IMR-90 (cell line): ENCODE results near the gene DIP2A. TPM values are rescaled to one million over a fixed set of nuclear protein-coding genes. Genes with fewer than 3 reads are reported as not detected.

Experiments used
- ATAC-seq: fragments of 200-7000 bp; cut with Tn5 transposase; 2 replicates; pipeline ENCODE4 v1.9.1; 2020; ENCODE audit warnings: low read depth, mild to moderate bottlenecking, moderate library complexity
- BruUV-seq: library from RNA; stranded (reverse); fragments of 400-500 nt; replicated peaks from 2 replicates; lab custom pipeline; 2021; lab: Mats Ljungman, UMichigan
- CTCF ChIA-PET: fragments of 300-600 bp; formaldehyde crosslinking; extraction: SDS; loops from one replicate; lab custom pipeline; 2021; ENCODE audit warnings: antibody characterized with exemption; lab: Yijun Ruan, JAX
- POLR2A ChIA-PET: fragments of 300-600 bp; sonication (Branson Sonifier 250); formaldehyde crosslinking; loops from one replicate; lab custom pipeline; 2022; ENCODE audit warnings: antibody characterized with exemption; ENCODE audit not compliant: unreplicated experiment; lab: Charles Lee
- DNase-seq: peaks from one replicate; pipeline ENCODE4 v3.0.0; 2013
- H2AFZ ChIP-seq: replicated peaks from 2 replicates; pipeline ENCODE3; 2013; ENCODE audit warnings: low read length, mild to moderate bottlenecking; ENCODE audit not compliant: poor library complexity
- H2AK5ac ChIP-seq: 2 replicates; pipeline ENCODE4 v1.6.1; 2013; ENCODE audit warnings: low read depth, low read length, inconsistent platforms
- H2AK9ac ChIP-seq: replicated peaks from 2 replicates; pipeline ENCODE3; 2013; ENCODE audit warnings: mild to moderate bottlenecking, low read depth, low read length, moderate library complexity; ENCODE audit not compliant: poor library complexity
- H2BK120ac ChIP-seq: 2 replicates; pipeline ENCODE4 v1.6.1; 2013; ENCODE audit warnings: low read depth, low read length, inconsistent platforms
- H2BK15ac ChIP-seq: 3 replicates; pipeline ENCODE4 v1.6.1; 2013; ENCODE audit warnings: low read depth, low read length, inconsistent platforms
- H2BK20ac ChIP-seq: 2 replicates; pipeline ENCODE4 v1.6.1; 2013; ENCODE audit warnings: low read depth, mild to moderate bottlenecking, inconsistent platforms, low read length, moderate library complexity
- H2BK5ac ChIP-seq: 2 replicates; pipeline ENCODE4 v1.6.1; 2013; ENCODE audit warnings: mild to moderate bottlenecking, low read depth, low read length, inconsistent platforms; ENCODE audit not compliant: poor library complexity, severe bottlenecking
- H3K14ac ChIP-seq: replicated peaks from 2 replicates; pipeline ENCODE4 v1.6.1; 2013; ENCODE audit warnings: low read depth, low read length, inconsistent platforms
- H3K18ac ChIP-seq: 2 replicates; pipeline ENCODE4 v1.6.1; 2013; ENCODE audit warnings: low read depth, low read length, control low read depth
- H3K23ac ChIP-seq: 2 replicates; pipeline ENCODE4 v1.6.1; 2013; ENCODE audit warnings: low read depth, low read length, inconsistent platforms
- H3K27ac ChIP-seq: 2 replicates; pipeline ENCODE4 v1.5.1; 2013; ENCODE audit warnings: mild to moderate bottlenecking, control low read depth, low read length; ENCODE audit not compliant: insufficient read depth
- H3K27me3 ChIP-seq: 2 replicates; pipeline ENCODE4 v1.6.1; 2013; ENCODE audit warnings: low read length; ENCODE audit not compliant: control insufficient read depth, insufficient read depth
- H3K36me3 ChIP-seq: 2 replicates; pipeline ENCODE4 v1.6.1; 2013; ENCODE audit warnings: low read length, mixed read lengths; ENCODE audit not compliant: control insufficient read depth, insufficient read depth
- H3K4ac ChIP-seq: 2 replicates; pipeline ENCODE4 v1.6.1; 2013; ENCODE audit warnings: low read depth, low read length, inconsistent platforms
- H3K4me1 ChIP-seq: 2 replicates; pipeline ENCODE4 v1.6.1; 2013; ENCODE audit warnings: low read length, mixed read lengths; ENCODE audit not compliant: control insufficient read depth, insufficient read depth
- H3K4me2 ChIP-seq: 2 replicates; pipeline ENCODE4 v1.6.1; 2013; ENCODE audit warnings: low read depth, mild to moderate bottlenecking, control low read depth, low read length, moderate library complexity
- H3K4me3 ChIP-seq: 2 replicates; pipeline ENCODE4 v1.5.1; 2013; ENCODE audit warnings: low read depth, mild to moderate bottlenecking, control low read depth, low read length, moderate library complexity; ENCODE audit not compliant: insufficient read depth
- H3K56ac ChIP-seq: 2 replicates; pipeline ENCODE4 v1.6.1; 2013; ENCODE audit warnings: low read length, inconsistent platforms; ENCODE audit not compliant: insufficient read depth; ENCODE audit errors: extremely low read depth
- H3K79me1 ChIP-seq, 2 experiments: 2 replicates each; pipeline ENCODE4 v1.6.1; 2013; ENCODE audit warnings: low read length in 2 of 2, inconsistent platforms in 1 of 2, low read depth in 1 of 2
- H3K9ac ChIP-seq: 2 replicates; pipeline ENCODE4 v1.6.1; 2013; ENCODE audit warnings: low read depth, low read length, control low read depth
- H3K9me1 ChIP-seq: 2 replicates; pipeline ENCODE4 v1.6.1; 2013; ENCODE audit warnings: low read length, inconsistent platforms; ENCODE audit not compliant: insufficient read depth
- H3K9me3 ChIP-seq: 2 replicates; pipeline ENCODE4 v1.6.1; 2013; ENCODE audit warnings: low read length; ENCODE audit not compliant: control insufficient read depth, insufficient read depth
- H4K20me1 ChIP-seq: 2 replicates; pipeline ENCODE4 v1.6.1; 2013; ENCODE audit warnings: low read length, inconsistent platforms; ENCODE audit not compliant: insufficient read depth
- H4K5ac ChIP-seq: 2 replicates; pipeline ENCODE4 v1.6.1; 2013; ENCODE audit warnings: mild to moderate bottlenecking, low read depth, low read length, control low read depth
- H4K8ac ChIP-seq, 2 experiments: 2 replicates each; pipeline ENCODE4 v1.6.1; 2013; ENCODE audit warnings: low read depth in 2 of 2, low read length in 2 of 2, control low read depth in 1 of 2, inconsistent platforms in 1 of 2
- H4K91ac ChIP-seq: 2 replicates; pipeline ENCODE4 v1.6.1; 2013; ENCODE audit warnings: low read depth, low read length, inconsistent platforms; ENCODE audit not compliant: insufficient read depth
- CHD1 ChIP-seq: IDR thresholded peaks from 2 replicates; pipeline ENCODE4 v1.6.1; 2012; ENCODE audit warnings: low read depth, low read length, improper control_type of control experiment
- MAZ ChIP-seq: IDR thresholded peaks from 2 replicates; pipeline ENCODE4 v1.6.1; 2012; ENCODE audit warnings: low read depth, mild to moderate bottlenecking, low read length, improper control_type of control experiment, moderate library complexity, borderline replicate concordance
- MXI1 ChIP-seq: IDR thresholded peaks from 2 replicates; pipeline ENCODE4 v1.6.1; 2012; ENCODE audit warnings: low read depth, mild to moderate bottlenecking, low read length, moderate library complexity, borderline replicate concordance
- NFE2L2 ChIP-seq: fragments of 150-350 bp; IDR thresholded peaks from 2 replicates; pipeline ENCODE4 v1.6.1; 2016; ENCODE audit warnings: low read depth, mild to moderate bottlenecking, low read length
- POLR2A ChIP-seq: IDR thresholded peaks from 2 replicates; pipeline ENCODE4 v1.6.1; 2012; ENCODE audit warnings: mild to moderate bottlenecking, low read depth, low read length
- RAD21 ChIP-seq: IDR thresholded peaks from 2 replicates; pipeline ENCODE4 v1.6.1; 2012; ENCODE audit warnings: low read length, improper control_type of control experiment
- SMC3 ChIP-seq: fragments of 150-350 bp; IDR thresholded peaks from 2 replicates; pipeline ENCODE4 v1.6.1; 2016; ENCODE audit warnings: low read depth, mild to moderate bottlenecking, antibody characterized with exemption, low read length, moderate library complexity
- WGBS, 2 experiments: methylation state at CpG; one replicate each; pipeline versions ENCODE4 v1.1.5 to v1.1.7; 2013; ENCODE audit warnings: missing lambda C conversion rate in 2 of 2; ENCODE audit not compliant: insufficient read length in 1 of 2; ENCODE audit errors: extremely low coverage in 2 of 2; 5-methylcytosine and 5-hydroxymethylcytosine counted together
- dilution Hi-C: fragments of 300-500 bp; cut with HindIII; formaldehyde crosslinking; loops from one replicate; pipeline ENCODE4 v1.14.3; 2018; ENCODE audit warnings: low sequenced_read_pairs; ENCODE audit not compliant: unreplicated experiment
- in situ Hi-C: fragments of 300-500 bp; cut with MboI; formaldehyde crosslinking; loops from 3 replicates; pipeline ENCODE4 v1.14.3; 2019; ENCODE audit warnings: low sequenced_read_pairs, inconsistent platforms, mixed read lengths
- intact Hi-C: fragments of 100-400 bp; cut with micrococcal nuclease; formaldehyde crosslinking; loops from 2 replicates; pipeline ENCODE4 v1.10.0; 2022
- polyA plus RNA-seq, 3 experiments: library from polyadenylated mRNA; depleted of rRNA; stranded (reverse); fragments of >200 nt; gene quantifications; 2 replicates each; pipeline ENCODE4 v1.2.3, GENCODE V29; 2012; ENCODE audit warnings: low replicate concordance in 1 of 3
- total RNA-seq: library from RNA; depleted of rRNA; stranded (reverse); fragments of >200 nt; gene quantifications from 2 replicates; pipeline ENCODE4 v1.2.3, GENCODE V29; 2012
- TF ChIP-seq, protein P1 (sequence below): conservative IDR thresholded peaks from 2 replicates; pipeline ENCODE4 v1.5.1; 2012; ENCODE audit warnings: mild to moderate bottlenecking, low read depth, low read length, improper control_type of control experiment

DIP2A gene
- total and polyA plus RNA-seq, 2 of the 4 experiments (the other 2 are of a cell fraction), result 17.9 to 24.3 TPM

DNA sequence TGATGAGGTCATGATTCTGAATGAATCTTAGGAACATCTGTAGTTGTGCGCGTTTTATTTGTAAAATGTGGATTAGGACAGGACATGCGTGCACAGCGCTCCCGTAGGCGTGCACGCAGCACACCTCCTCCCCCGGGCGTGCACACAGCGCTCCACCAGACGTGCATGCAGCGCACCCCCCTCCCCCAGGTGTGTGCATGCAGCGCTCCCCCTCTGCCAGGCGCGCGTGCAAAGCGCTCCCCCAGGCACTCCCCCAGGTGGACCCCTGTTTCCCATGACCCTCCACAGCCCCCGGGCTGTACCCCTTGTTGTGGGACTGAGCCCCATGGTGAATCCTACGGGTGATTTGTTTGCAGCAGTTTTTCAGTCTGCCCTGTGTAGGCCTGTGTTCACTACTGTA is 84.6 kb downstream of the DIP2A start:
- Histone ChIP-seq H2AK9ac (no peak overlapping the region), H3K4me1 (no peaks in the 10 kb centered on the region), H2AFZ (no peak overlapping the region), H3K27me3 (no peaks in the 10 kb centered on the region), H4K8ac (no peak overlapping the region), H4K20me1 (no peaks in the 10 kb centered on the region), H3K4ac (no peak overlapping the region), H2BK120ac (no peak overlapping the region), H3K14ac (no peak overlapping the region), H3K9ac (no peak overlapping the region), H4K91ac (no peak overlapping the region), H4K5ac (no peak overlapping the region), H3K56ac (no peak overlapping the region), H2BK20ac (no peak overlapping the region), H3K4me2 (no peak overlapping the region), H3K36me3 (peaks cover 62% of the 10 kb centered on the region), H2BK5ac (no peak overlapping the region), H3K79me1 (peaks cover 0 to 5% of the 10 kb centered on the region in 2 experiments; a peak in 1 of 4 replicates), H3K23ac (no peak overlapping the region), H3K27ac (no peak overlapping the region), H3K9me3 (no peaks in the 10 kb centered on the region), H3K18ac (no peak overlapping the region), H3K9me1 (peaks cover 8% of the 10 kb centered on the region; the same call in 1 of the 2 replicates), H2AK5ac (no peak overlapping the region), H3K4me3 (no peak overlapping the region), H2BK15ac (no peak overlapping the region)
- CTCF ChIA-PET, result no interaction called here
- ATAC-seq (no peak), DNase-seq (no peak)
- TF ChIP-seq, protein P1, sequence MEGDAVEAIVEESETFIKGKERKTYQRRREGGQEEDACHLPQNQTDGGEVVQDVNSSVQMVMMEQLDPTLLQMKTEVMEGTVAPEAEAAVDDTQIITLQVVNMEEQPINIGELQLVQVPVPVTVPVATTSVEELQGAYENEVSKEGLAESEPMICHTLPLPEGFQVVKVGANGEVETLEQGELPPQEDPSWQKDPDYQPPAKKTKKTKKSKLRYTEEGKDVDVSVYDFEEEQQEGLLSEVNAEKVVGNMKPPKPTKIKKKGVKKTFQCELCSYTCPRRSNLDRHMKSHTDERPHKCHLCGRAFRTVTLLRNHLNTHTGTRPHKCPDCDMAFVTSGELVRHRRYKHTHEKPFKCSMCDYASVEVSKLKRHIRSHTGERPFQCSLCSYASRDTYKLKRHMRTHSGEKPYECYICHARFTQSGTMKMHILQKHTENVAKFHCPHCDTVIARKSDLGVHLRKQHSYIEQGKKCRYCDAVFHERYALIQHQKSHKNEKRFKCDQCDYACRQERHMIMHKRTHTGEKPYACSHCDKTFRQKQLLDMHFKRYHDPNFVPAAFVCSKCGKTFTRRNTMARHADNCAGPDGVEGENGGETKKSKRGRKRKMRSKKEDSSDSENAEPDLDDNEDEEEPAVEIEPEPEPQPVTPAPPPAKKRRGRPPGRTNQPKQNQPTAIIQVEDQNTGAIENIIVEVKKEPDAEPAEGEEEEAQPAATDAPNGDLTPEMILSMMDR, result no peak
- TF ChIP-seq POLR2A (no peak), CHD1 (no peak), RAD21 (no peak), MXI1 (no peak), NFE2L2 (no peak), MAZ (no peak), SMC3 (no peak)
- intact Hi-C loops, result no loop called here
- in situ Hi-C loops, result no loop called here
- dilution Hi-C loops, result no loop called here
- POLR2A ChIA-PET, result no interaction called here
- 100% methylated on average over 1 of the region's 19 CpGs; no CpG with 5 or more reads in 1 of the 2 experiments for whole genome bisulfite sequencing, 2 experiments
- no TSS peak for BruUV-seq
